ENCODE measurements around the gene GFOD2.
"Not testable (repeated sequence)": the region's sequence is repeated elsewhere in the genome, so short reads cannot be mapped to it uniquely, and the experiment has no call there.

GFOD2 gene

GRCh38 chr16:67702130-67702529, 17.0 kb downstream of the GFOD2 start:
- no peak for DNase-seq (ENCODE audit: low read depth)

DNA sequence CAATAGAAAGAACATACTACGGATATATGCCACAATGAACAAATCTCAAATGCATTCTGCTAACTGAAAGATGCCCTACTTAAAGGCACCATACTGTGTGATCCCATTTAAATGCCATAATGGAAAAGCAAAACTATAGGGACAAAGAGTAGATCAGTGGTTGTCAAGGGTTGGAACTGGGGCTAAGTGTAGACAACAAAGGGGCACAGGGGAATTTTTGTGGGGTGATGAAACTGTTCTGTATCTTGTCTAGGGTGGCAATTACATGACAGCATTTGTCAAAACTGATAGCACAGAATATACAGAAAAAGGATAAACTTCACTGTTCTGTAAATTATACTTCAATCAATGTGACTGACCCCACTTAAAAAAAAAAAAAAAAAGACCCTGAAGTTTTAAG, 17.7 kb downstream of the GFOD2 start:
- DNase-seq (ENCODE audit: low read depth) = no peak

- no peak for DNase-seq (ENCODE audit: low read depth)
Measured at GRCh38 chr16:67699265-67699664, 19.9 kb downstream of the GFOD2 start.

- DNase-seq (ENCODE audit: low read depth) = no peak
Measured at GRCh38 chr16:67697422-67698185, 21.5 kb downstream of the GFOD2 start.

DNA sequence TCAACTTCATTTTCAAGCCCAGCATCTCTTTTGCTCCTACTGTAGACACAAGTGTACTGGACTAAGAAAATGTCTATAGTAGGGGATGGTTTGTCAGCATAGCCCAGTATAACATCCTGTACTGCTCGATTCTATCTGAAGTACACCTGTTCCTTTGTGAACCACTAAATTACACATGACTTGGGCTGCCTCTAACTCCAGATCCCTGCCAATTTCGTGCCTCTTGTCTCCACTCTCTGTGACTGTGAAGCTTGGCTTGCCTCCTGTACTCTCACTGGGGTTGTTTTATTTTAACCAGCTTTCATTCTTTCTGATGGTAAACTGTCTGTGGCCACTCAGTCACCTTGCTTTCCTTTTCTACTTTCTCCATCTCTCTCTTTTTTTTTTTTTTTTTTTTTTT, 24.5 kb downstream of the GFOD2 start:
- DNase-seq (ENCODE audit: low read depth) = no peak

DNA sequence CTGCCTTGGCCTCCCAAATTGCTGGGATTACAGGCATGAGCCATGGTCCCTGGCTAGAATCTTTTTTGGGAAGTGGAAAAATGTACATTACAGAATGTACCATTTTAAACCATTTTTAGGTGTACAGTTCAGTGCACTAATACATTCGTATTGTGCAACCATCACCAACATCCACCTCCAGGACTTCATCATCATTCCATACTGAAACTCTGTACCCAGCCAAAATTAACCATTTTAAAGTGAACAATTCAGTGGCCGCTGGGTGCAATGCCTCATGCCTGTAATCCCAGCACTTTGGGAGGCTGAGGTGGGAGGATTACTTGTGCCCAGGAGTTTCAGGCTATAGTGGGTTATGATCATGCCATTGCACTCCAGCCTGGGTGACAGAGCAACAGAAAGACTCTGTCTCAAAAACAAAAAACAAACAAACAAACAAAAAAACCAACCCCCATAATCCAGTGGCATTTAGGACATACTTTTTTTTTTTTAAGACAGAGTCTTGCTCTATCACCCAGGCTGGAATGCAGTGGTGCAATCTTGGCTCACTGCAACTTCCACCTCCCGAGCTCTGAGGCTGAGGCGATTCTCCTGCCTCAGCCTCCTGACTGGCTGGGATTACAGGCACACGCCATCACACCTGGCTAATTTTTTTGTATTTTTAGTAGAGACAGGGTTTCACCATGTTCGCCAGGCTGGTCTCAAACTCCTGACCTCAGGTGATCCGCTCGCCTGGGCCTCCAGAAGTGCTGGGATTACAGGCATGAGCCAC, 25.4 kb downstream of the GFOD2 start:
- DNase-seq (ENCODE audit: low read depth) = not testable (repeated sequence)

GRCh38 chr16:67685388-67686112, 33.6 kb downstream of the GFOD2 start:
- no peak for DNase-seq (ENCODE audit: low read depth)

GRCh38 chr16:67683767-67684166, 35.3 kb downstream of the GFOD2 start:
- DNase-seq (ENCODE audit: low read depth) = no peak

- DNase-seq (ENCODE audit: low read depth) = no peak
Measured at GRCh38 chr16:67679935-67680897, 38.9 kb downstream of the GFOD2 start.

DNA sequence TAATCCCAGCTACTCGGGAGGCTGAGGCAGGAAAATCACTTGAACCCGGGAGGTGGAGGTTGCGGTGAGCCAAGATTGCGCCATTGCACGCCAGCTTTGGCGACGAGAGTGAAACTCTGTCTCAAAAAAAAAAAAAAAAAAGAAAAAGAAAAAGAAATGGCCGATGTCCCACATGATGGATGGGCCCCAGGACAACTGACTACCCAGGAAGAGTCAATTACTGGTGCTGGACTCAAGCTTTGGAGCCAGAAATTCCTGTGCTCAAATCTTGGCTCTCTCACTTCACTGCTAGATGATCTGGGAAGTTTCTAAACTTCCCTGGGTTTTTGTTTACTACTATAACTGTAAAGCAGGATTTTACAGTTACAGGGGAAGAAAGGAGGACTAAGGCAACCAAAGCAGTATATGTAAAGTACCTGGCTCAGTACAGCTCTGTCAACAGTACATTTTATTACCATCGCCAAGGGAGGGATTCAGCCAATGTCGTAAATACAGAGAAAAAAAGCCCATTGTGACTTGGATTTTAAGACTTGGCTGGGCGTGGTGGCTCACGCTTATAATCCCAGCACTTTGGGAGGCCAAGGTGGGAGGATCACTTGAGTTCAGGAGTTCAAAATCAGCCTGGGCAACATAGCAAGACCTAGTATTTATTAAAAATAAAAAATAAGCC, 40.6 kb downstream of the GFOD2 start:
- DNase-seq (ENCODE audit: low read depth) = no peak

DNA sequence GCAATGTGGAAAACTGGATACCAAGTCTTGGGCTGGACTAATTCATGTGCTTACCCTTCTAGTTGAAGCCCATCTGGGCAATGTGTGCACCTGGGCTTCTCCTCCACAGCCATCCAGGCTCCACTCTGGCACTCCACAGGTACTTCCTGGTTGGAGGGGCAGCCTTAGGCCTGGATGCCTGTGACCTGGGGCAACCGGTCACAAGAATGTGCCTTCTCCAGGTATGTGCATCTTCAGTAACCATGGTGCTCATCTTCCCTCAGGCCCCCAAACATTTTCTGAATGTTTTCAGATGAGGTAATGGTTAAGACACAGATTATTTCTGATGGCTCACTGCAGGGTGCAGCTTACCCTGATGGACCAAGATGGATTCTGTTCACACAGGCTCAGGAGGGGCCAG, 41.4 kb downstream of the GFOD2 start:
- DNase-seq (ENCODE audit: low read depth) = no peak

GRCh38 chr16:67676939-67677338, 42.2 kb downstream of the GFOD2 start:
- no peak for DNase-seq (ENCODE audit: low read depth)

DNA sequence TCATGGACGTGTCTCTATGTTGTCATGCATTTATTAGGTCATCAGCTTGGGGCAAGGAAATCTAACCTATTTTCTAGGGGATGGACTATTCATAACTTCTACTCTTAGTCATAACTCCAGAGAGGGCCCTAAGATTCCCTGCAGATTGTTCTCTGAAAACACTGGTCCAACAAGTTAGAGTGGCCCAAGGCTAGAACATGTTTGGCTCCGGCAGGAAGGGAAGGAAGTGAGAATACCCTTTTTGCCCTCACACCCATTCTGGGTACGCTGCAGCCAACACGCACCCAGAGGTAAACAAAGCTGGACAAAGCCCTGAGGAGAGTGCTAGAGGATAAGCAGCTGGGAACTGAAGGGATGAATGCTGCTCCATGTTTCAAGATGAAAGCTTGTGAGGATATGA, 42.6 kb downstream of the GFOD2 start:
- DNase-seq (ENCODE audit: low read depth) = no peak

DNA sequence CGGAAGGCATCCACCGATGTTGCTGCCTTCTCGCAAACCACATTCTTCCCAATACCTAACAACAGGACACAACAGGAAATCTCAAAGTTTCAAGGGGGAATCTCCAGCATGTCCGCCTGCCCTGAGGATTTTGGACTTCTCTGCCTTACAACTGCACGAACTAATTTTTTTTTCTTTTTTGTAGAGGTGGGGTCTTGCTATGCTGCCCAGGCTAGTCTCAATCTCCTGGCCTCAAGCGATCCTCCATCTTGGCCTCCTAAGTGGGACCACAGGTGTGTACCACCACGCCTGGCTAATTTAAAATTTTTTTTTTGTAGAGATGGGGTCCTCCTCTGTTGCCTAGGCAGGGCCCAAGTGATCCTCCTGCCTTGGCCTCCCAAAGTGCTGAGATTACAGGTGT, 43.1 kb downstream of the GFOD2 start:
- no peak for DNase-seq (ENCODE audit: low read depth)

- DNase-seq (ENCODE audit: low read depth) = no peak
Measured at GRCh38 chr16:67675579-67675935, 43.6 kb downstream of the GFOD2 start.

DNA sequence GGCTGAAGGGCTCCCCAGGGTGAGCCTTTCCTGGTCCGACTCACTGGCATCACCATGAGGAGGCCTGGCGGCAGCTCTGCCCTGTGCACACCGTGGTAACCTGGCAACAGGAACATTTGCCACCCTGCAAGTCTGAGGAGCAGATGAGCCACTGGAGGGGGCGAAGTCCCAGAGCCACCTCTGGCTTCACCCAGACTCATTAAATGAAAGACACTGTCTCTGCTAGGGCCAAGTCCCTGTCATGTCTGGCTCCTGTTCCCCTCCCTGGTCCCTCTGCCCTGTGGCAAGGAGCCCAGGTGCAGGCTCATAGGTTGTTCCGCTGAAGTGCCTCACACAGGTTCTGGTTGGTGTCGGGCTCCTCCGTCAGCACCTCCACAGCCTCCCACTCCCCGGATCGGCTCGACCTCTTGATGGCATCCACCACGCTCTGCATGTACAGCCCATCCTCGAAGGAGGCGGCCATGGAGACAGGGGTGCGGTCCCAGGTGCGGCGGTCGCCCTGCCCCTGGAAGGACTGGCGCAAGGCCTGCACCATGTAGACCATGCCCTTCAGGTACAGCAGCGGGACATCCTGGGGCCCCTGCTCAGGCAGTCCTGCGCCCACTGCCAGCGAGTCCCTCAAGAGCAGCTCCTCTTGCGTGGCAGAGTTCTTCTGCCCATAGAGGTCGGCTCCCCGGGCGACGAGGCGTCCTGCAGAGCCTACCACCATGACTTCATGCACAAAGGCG, 44.1 kb downstream of the GFOD2 start:
- DNase-seq (ENCODE audit: low read depth) = no peak

DNA sequence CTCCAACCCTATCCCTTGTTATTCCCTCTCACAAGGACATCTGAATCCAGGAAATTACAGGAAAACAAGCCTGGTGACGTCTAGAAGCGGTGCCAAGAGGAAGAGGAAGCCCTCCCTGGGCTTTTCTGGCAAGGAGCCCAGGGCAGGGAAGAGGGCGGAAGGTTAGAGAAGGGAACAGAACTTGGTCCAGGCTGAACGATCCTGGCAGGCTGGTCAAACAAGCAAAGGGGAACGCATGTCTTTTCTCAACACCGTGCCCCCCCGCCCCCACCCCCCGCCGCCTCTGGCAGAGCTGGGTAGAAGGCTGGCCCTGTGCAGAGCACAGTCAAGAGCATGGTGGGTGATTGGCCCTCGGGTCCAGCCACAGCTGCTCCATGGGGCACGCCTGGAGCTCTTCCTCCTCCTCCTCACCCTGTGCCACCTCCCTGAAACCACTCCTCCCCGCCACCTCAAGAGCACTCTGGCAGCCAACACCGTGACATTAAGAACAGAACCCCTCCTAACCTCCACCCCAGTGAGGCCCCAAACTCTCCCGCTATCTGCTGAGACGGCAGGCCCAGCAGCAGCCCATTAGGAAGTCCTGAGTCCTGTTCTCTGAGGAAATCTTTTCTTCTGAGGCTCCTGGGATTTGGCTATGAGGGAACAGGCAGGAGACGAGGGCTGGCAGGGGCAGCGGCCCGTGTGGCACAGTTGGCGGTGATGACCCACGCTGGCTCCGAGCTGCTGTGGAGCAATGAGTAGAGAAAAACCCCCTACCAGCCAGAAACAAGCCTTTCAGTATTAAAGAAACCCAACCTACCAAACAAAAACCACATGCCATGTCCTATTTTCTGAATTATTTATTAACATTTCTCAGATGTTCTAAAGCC, 45.2 kb downstream of the GFOD2 start:
- DNase-seq (ENCODE audit: low read depth) = no peak

- no peak for DNase-seq (ENCODE audit: low read depth)
Measured at GRCh38 chr16:67672739-67673662, 46.1 kb downstream of the GFOD2 start.
